ENCODE measurements around the gene AKAP8L. TPM values are rescaled to one million over a fixed set of nuclear protein-coding genes. Genes with fewer than 3 reads are reported as not detected.
"Not testable (repeated sequence)": the region's sequence is repeated elsewhere in the genome, so short reads cannot be mapped to it uniquely, and the experiment has no call there.

AKAP8L gene
- total and polyA plus RNA-seq, 8 donors, result 32.7 to 239 (median 52.6) TPM

DNA sequence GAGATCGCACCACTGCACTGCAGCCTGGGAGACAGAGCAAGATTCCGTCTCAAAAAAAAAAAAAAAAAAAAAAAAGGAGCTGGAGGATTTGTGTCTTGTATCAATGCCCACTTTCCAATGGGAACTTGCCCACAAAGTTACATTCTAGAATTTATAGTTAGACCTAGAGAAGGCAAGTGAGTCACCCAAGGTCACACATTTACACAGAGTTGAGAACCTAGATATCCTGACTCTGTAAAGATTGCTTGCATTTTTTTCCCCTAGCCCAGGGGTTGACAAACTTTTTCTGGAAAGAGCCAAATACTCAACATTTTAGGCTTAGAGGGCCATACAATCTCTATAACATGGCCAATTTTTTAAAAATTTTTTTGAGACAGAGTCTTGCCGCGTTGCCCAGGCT, 78.7 kb downstream of the AKAP8L start:
- 97 to 98% methylated on average over 4 of the region's 4 CpGs for WGBS, 2 donors
- no peak for FAIRE-seq

DNA sequence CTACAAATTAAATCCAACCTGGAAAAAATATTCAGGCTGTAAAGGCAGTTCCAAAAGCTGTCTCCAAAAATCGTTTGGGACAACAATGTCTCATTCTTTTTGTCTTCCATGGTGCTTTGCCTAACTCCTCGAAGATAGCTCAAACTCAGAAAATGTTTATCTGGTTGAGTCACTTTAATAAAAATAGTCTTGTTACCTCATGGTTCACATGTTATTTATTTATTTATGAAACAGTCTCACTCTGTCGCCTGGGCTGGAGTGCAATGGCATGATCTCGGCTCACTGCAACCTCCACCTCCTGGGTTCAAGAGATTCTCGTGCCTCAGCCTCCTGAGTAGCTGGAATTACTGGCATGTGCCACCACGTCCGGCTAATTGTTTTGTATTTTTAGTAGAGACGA, 81.6 kb downstream of the AKAP8L start:
- H3K4me3 ChIP-seq, result no peak overlapping the region
- no peak for DNase-seq
- no peak for FAIRE-seq
- H3K9me3 ChIP-seq, result no peaks in the 10 kb centered on the region
- TF ChIP-seq, protein P1, sequence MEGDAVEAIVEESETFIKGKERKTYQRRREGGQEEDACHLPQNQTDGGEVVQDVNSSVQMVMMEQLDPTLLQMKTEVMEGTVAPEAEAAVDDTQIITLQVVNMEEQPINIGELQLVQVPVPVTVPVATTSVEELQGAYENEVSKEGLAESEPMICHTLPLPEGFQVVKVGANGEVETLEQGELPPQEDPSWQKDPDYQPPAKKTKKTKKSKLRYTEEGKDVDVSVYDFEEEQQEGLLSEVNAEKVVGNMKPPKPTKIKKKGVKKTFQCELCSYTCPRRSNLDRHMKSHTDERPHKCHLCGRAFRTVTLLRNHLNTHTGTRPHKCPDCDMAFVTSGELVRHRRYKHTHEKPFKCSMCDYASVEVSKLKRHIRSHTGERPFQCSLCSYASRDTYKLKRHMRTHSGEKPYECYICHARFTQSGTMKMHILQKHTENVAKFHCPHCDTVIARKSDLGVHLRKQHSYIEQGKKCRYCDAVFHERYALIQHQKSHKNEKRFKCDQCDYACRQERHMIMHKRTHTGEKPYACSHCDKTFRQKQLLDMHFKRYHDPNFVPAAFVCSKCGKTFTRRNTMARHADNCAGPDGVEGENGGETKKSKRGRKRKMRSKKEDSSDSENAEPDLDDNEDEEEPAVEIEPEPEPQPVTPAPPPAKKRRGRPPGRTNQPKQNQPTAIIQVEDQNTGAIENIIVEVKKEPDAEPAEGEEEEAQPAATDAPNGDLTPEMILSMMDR (IDR thresholded peaks at IDR 0.05), result no peak
- WGBS, 2 donors, result 66 to 78% methylated on average over 8 of the region's 8 CpGs
- peak overlapping the region in 1 of 4 donors; percentile 50 for H3K27ac ChIP-seq
- intact Hi-C loops (cut with DNase I), result no loop called here
- H3K27me3 ChIP-seq, result no peaks in the 10 kb centered on the region
- no peaks in the 10 kb centered on the region for H3K36me3 ChIP-seq
- no peak for ATAC-seq
- H3K4me1 ChIP-seq, result no peaks in the 10 kb centered on the region

More for the DNA sequence above, 78.7 kb downstream of the AKAP8L start:
- H3K27ac ChIP-seq, result no peak overlapping the region
- ATAC-seq (no peak), DNase-seq (no peak)
- H3K36me3 ChIP-seq, result no peaks in the 10 kb centered on the region
- no peaks in the 10 kb centered on the region for H3K4me1 ChIP-seq
- H3K27me3 ChIP-seq, result no peaks in the 10 kb centered on the region
- no peak overlapping the region for H3K4me3 ChIP-seq
- intact Hi-C loops (cut with DNase I), result no loop called here
- TF ChIP-seq, protein P1 (IDR thresholded peaks at IDR 0.05), result no peak
- no peaks in the 10 kb centered on the region for H3K9me3 ChIP-seq

DNA sequence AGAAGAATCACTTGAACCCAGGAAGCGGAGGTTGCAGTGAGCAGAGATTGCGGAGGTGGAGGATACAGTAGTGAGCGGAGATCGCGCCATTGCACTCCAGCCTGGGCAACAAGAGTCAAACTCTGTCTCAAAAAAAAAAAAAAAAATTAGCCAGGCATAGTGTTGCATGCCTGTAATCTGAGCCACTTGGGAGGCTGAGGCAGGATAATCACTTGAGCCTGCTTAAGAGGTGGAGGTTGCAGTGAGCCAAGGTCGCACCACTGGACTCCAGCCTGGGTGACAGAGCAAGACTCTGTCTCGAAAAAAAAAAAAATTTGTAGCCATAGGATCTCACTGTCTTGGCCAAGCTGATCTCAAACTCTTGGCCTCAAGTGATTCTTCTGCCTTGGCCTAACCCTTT, 82.8 kb downstream of the AKAP8L start:
- FAIRE-seq; DNase-seq; H3K27ac ChIP-seq; H3K4me3 ChIP-seq; ATAC-seq; H3K27me3 ChIP-seq; H3K9me3 ChIP-seq; intact Hi-C loops (cut with DNase I); H3K4me1 ChIP-seq; H3K36me3 ChIP-seq: not testable (repeated sequence)
- 50 to 80% methylated on average over 7 of the region's 7 CpGs for WGBS, 2 donors

DNA sequence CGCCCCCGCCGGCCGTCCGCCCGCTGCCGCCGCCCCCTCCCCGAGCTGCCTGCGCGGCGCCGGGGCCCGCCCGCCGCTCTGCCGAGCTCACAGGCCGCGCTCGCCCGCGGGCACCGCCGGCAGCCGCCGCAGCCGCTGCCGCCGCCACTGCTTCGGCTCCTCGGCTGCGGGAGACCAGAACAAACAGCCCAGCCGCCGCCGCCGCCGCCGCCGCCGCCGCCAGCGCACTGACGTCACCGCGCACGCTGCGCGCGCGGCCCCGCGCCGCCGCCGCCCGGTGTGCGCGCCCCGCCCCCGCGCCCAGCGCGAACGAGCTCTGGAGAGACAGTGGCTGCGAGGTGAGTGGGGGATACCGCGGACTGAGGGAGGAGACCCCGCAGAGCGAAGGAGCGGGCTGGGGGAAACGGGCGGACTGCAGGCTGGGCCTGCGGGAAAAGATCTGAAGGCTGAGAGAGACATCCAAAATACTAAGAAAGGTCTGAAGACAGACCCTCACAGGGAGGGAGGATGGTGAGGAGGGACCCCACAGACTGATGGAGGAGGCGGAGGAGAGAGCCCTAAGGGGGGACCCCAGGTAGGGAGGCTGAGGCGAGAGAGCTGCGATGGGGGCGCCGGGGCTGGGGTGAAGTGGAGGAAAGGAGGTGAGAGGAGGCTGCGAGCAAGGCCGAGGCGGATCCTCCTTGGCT, 86.3 kb downstream of the AKAP8L start, which contains the start of gene BRD4:
BRD4 (minus strand) TSS at position 229 of the 686 bp plus-strand sequence. CDS start 59,440 bp downstream, outside the sequence.
- Histone ChIP-seq H3K27me3 (no peaks in the 10 kb centered on the region), H3K27ac (peak within 1 kb of the TSS; percentile 59 to 89 (median 86)), H3K9me3 (no peaks in the 10 kb centered on the region), H3K36me3 (no peaks in the 10 kb centered on the region), H3K4me3 (peak within 1 kb of the TSS; percentile 63 to 98 (median 81)), H3K4me1 (peaks cover 6 to 29% (median 20%) of the 10 kb centered on the region in 3 donors)
- no peak for FAIRE-seq
- intact Hi-C loops (cut with DNase I), result no loop called here
- 2 to 4% methylated on average over 34 to 81 of the region's 81 CpGs for WGBS, 2 donors
- peak; percentile 79 to 86 (median 82) for ATAC-seq
- peak; percentile 66 to 90 (median 78) for DNase-seq
- TF ChIP-seq, protein P1 (IDR thresholded peaks at IDR 0.05), result no peak

DNA sequence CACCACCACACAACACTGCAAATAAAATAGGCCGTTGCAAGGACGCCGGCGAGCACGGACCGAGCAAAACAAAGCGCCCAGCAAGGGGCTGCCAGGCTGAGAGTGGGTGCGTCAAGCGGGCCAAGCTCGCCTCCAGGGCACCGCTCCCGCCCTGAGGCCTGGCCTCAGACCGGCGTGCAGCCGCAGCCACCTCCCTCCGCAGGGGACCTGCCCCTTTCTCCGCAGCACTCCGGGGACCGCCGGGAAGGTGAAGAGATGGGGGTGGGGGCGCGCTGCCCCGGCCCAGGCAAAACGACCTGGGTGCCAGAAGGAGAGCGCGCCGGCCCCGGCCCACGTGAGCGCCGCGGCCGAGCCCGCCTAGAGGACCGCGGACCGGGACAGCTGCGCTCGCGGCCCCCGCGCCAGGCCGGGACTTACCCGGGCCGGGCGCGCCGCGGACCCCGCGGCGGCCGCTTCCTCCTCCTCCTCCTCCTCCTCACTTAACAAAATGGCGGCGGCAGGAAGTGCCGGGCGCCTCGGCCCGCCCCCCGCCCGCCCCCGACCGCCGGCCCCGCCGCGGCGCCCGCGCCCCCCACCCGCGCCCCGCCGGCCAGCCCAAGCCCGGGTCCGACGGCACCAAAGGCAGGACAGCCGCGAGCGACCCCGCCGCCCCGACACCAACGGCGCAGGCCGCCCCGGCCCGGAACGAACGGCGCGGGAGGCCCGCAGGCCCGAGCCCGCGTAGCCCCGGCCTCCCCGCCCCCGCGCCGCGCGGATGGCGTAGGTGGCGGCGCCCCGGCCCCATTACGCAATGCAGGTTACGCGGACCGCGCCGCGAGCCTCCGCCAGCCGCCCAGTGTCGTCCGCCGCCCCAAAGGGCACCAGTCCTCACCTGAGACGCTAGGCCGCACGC, 87.1 kb downstream of the AKAP8L start:
- 0 to 1% methylated on average over 45 to 122 of the region's 122 CpGs for WGBS, 2 donors
- Histone ChIP-seq H3K9me3 (no peaks in the 10 kb centered on the region), H3K36me3 (no peaks in the 10 kb centered on the region), H3K4me3 (peak overlapping the region; percentile 63 to 98 (median 81)), H3K27me3 (no peaks in the 10 kb centered on the region), H3K4me1 (peaks cover 13 to 37% (median 28%) of the 10 kb centered on the region in 3 donors), H3K27ac (peak overlapping the region; percentile 59 to 89 (median 86))
- DNase-seq (peak; percentile 44 to 81 (median 68)), FAIRE-seq (no peak), ATAC-seq (peak; percentile 27 to 54 (median 50))
- intact Hi-C loops (cut with DNase I), result no loop called here
- TF ChIP-seq, protein P1 (IDR thresholded peaks at IDR 0.05), result no peak
